ENCODE data around the gene RHEX.
"Not testable (repeated sequence)": the region's sequence is repeated elsewhere in the genome, so short reads cannot be mapped to it uniquely, and the experiment has no call there.

The RHEX gene, protein sequence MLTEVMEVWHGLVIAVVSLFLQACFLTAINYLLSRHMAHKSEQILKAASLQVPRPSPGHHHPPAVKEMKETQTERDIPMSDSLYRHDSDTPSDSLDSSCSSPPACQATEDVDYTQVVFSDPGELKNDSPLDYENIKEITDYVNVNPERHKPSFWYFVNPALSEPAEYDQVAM

DNA sequence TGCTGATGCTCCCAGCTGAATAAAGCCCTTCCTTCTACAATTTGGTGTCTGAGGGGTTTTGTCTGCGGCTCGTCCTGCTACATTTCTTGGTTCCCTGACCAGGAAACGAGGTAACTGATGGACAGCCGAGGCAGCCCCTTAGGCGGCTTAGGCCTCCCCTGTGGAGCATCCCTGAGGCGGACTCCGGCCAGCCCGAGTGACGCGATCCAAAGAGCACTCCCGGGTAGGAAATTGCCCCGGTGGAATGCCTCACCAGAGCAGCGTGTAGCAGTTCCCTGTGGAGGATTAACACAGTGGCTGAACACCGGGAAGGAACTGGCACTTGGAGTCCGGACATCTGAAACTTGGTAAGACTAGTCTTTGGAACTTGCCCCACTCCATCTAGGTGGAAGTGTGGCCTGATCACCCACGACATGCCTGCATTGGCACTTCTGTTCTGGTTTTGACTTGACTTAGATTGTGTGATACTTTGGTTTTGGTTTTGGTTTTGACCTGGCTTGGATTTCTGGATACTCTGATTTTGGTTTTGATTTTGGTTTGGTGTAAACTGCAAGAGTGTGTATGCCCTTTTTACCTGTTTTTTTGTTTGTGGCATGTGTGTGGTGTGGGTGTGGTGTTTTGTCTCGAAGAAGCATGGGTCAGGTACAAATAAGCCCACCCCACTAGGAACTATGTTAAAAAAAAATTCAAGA lies at the start of gene RHEX:
TSS of gene RHEX (plus strand) at position 255 of the 692 bp plus-strand sequence. CDS start 44,656 bp downstream, outside the sequence.
- not testable (repeated sequence) for FAIRE-seq

DNA sequence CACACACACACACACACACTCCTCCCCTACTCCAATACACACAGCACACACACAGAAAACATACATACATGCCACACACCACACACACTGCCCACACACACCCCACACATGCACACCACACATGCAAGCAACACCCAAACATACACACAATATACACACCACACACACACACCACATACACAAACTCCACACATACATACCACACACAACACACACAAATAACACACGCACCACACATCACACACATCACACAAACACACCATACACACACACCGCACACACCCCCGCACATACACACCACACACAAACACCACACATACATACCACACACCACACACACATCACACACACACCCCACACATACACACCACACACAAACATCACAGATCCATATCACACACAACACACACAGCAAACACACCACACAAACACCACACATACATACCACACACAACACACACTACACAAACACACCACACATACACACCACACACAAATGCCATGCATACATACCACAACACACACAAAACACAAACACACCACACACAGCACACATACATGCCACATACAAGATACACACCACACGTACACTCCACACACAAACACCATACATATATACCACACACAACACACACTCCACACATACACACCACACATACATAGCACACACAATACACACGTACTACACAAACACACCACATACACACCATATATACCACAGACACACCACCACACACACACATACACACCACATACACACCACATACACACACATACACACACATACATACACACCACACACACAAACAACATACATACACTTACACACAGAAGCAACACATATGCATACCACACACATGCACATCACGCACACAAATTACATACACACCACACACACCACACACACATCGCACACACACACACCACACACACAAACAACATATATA lies 48.8 kb upstream of the RHEX start:
- no peak for FAIRE-seq

DNA sequence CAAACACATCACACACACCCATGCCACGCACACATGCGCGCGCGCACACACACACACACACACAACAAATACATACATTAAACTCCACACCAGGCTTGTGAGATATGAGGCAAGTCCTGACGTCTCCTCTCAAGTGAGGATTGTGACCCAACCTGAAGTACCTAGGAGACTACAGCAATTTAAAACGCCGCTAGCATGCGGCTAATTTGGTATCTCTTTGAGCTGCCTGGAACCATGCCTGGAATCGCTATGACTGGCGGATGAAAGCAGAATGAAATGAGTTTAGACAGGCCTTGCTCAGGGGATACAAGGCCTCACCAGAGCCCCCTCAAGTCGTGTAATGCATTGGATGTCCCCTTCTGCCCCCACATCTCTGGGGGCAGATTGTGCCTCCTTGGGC lies 48.1 kb upstream of the RHEX start:
- no peak for FAIRE-seq

DNA sequence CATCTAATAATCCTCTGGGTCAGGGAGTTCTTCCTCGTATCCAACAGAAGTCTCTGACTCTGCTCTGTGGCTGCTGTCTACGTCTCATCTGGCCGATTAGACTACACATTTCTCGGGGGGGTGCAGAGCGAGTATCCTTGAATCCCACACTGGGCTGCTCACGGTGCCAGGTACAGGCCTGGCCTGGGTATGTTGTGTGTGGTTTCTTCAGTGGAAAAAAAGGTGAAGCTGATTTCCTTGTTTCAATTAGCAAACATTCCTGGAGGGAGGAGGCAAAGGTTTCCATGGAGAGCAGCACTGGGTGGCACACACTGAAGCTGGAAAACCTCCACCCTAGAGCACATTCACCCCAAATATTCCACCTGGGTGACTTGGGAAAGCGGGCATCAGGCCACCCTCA lies 47.7 kb upstream of the RHEX start:
- no peak for FAIRE-seq

DNA sequence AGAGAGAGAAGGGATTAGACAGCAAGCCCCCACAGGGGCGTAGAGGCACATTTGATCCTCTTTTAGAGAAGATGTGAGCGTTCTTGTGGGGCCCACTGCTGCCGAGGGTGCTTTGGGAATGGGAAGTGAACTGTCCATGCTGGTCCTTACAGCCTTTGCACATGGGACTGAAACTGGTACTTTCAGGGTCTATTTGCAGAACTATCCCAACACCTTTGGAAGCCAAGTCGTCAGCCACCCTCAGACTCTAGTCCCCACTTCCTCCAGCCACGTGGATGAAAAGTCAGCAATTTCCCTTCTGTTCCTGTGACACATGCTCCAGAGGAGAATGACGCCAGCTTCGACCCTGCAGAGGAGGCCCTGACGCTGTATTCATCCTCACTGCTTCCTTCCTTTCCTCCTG lies 47.2 kb upstream of the RHEX start:
- FAIRE-seq = no peak

DNA sequence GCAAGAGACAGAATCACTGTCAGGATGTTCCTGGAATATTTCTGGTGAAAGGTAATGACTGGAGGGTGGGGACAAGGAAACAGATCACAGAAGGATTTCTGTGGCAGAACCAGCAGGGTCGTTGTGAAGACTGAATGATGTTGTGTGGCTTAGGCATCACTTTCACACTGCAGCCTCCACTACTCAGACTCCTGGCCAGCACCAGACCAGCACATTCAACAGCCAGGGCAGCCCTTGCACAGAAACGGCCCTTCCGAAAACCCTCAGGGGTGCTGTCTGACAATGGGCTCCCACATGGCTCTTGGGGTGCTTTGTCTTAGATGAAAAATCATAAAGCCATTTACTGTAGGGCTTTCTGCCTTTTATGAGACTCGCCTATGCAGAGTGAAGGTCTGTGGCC lies 46.0 kb upstream of the RHEX start:
- no peak for FAIRE-seq

DNA sequence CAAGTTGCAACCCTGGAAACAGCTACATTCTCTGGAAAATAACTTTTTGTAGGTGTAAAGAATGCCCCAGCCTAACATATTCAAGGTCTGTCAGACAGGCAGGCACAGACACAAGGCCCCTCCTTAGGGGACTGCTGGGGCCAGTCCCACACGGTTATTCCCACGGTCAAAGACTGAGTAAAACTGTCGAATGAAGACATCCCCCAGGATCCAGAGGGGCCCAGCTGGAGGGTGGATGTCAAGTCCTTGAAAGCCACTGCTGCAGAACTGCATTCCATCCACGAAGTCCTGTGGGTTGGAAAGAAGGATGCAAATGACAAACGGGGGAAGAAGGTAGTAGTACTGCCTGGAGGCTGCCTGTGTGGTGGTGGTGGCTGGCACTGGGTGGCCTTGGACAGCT lies 42.9 kb upstream of the RHEX start:
- no peak for FAIRE-seq

DNA sequence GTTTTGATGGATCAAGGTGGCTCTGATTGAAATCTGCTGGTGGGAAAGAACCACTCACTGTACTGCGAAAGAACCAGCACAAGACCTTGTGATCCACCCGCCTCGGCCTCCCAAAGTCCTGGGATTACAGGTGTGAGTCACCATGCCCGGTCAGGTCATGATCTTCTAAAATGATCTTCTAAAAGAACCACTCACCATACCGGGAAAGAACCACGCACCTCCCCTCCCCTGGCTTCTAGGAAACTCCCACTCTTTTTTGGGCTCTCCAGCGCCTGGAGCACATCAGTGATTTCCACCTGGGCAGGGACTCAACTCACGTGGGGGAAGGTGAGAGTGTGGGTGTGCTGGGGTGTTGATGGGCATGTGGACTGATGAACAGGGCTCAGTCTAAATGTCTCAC lies 41.9 kb upstream of the RHEX start:
- no peak for FAIRE-seq

DNA sequence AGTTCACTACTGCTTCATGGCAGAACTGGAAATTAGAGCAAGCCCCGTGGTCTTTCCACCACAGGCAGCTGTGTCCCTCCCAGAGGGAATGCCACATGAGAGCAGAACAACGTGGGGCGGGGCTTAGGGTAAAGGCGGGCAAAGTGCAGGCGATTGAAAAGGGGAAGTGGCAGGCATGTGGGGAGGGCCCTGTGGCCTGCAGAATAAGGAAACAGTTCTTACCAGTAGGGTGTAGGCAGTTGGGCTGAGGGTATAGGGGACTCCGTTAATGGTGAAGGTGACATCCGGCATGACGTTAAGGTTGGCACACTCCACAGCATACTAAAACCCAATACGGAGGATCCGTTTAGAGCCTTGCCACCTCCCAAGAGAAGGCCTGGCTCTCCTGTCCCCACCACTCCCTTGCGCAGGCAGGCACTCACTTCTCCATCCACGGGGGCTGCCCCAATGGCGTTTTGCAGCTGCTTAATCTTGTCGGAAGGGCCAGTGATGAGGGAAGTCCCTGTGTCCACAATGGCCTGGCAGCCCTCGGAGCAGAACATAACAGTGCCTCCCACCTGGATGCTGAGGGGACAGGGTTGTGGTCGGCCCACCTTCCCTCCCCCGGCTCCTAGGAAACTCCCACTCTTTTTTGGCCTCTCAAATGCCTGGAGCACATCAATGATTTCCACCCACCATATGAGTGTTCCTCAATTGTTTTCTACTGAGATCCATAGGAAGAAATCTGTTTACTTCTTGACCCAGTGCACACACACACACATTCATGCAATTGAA lies 40.7 kb upstream of the RHEX start:
- FAIRE-seq = no peak

DNA sequence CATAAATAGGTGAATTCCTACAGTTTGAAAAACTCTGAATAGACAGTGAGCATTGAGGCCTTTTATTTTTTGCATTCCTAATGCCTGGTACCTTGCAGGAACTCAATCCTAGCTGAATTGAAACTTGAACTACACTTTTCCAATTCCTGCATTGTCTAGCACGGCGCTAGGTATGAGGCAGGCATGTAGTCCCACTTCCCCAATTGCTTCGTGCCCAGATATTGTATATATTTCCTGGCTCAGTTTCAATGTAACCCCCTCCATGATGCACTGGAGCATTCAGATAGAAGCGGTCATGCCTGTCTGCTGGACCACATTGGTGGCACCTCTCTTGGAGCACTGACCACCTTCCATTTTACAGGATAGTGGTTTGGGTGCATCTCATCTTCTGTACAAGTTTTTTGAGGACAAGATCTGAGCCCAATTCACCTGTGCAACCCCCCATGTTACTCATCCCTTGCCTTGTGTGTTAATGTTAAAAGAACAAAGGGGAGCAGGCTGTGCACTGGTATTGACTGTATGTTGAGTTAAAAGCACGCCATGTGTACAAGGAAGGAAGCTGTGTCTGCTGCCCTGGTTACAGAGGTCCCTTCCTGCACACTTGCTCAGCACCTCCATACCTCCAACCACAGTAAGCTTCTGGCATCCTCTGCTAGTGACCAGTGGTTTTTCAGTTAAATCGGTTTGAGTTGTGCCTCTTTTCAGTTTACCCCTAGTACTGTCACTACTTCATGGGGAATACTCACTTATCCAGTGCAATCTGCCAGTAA lies 39.8 kb upstream of the RHEX start:
- FAIRE-seq = no peak

DNA sequence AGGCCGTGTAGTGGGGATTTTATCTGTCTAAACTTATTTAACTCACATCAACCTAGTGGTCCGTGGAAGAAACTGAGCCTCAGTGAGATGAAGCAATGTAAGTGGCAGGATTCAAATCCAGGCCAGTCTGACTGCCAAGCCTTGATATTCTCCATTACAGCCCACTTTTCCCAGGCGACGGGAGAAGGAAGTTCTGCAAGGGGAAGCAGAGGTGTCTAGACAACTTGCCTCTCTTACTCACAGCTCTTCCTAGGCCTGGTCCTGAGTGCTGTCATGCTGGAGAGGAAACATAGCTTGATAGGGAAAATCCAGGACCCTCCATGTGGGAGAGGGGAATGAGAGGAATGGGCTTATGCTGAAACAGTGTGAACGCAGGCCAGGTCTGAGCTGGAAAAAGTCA lies 38.4 kb upstream of the RHEX start:
- no peak for FAIRE-seq

DNA sequence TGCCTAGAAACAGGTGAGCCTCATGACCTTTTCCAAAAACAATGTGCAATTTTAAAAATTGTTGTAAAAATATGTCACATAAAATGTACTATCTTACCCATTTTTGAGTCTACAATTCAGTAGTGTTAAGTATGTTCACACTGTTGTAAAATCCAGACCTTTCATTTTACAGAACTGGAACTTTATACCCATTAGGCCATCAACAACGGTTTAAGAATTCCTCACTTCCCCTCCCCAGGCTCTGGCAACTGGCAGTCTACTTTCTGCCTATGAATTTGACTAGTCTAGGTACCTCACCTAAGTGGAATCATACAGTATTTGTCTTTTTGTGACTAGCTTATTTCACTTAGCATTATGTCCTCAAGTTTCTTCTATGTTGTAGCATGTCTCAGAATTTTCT lies 37.9 kb upstream of the RHEX start:
- no peak for FAIRE-seq

DNA sequence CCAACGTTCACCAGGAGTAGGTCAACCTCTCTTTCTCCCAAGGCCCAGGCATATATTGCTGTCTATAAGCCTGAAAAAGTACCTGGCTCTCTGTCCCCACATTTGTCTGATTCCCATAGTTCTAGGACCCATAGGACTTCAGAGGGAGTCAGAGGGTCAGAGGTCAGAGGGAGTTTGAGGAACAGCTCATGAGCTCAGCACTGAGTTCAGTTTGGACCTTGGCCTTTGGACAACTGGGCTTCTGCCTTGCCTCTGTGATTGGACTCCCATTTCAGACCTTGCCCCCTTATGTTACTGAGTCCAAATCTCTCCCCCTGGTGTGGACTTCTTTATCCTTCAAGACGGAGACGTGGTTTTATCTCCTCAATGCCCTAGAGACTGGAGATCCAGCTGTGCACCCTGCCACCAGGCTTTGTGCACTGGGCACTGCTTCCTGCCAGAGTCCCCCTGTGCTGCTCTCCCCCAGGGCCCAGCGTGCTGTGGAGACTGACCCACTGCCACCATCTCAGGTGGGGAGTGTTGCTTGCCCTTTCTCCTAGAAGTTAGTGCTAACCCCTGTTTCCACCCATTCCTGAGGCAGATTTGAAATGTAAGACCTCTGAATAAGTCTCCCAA lies 32.5 kb upstream of the RHEX start:
- FAIRE-seq = no peak

DNA sequence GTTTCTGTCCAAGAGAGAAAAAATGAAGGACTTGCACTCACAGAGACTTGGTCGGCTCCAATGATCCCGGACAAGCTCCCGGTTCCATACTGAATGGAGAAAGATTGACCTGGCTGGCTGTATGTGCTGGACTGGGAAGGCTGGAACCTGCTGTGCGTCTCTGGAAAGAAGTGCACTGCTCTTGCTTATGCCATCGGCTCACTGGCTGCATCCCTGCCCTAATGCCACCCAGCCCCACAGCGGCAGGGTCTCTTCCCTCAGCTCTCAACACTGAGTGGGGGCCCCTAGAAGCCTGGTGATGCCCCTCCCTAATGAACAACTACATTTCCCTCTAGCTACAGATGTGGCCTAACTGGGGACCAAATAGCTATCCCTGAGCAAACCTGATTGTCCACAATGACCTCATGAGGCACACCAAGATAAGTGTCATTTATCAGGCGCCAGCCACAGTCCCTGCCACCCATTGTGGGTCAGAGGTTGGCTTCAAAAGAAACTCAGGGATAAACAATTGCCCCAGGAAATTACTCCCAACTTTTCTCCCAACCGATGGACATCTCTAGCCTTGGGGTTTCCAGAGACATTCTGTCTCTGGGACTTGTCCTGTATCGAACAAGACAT lies 31.9 kb upstream of the RHEX start:
- FAIRE-seq = no peak

DNA sequence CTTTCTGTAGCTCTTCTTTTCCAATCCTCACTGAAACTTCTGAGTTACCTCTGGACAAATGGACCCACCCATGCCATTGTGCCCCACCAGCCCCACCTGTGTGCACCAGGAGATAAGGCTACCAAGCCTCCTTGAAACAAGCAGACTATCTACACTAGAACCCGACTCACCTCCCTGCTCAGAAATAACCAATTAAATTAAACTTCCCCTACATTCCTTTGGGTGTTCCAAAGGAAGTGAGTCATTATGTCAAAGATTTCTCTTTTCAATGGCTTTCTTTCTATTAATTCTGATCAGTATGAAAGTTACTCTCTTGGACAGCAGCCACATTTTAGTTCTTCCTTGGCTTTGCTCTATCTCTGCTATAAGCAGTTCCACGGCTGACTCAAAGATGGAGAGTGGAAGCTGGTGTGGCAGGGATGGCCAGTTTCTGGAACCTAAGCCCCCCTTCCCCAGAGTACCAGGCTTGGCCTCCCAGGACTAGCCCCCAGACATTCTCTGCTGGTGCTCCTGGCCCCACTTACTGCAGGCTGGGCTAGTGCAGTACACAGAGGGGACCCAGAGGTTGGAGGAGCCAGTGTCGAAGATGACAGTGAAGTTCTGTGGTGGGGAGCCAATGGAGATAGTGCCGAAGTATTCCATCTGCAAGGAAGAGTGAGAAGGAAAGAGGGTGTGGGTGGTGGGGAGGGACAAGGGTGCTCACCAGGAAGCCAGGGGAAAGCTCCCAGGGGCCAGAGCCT lies 31.2 kb upstream of the RHEX start:
- no peak for FAIRE-seq

DNA sequence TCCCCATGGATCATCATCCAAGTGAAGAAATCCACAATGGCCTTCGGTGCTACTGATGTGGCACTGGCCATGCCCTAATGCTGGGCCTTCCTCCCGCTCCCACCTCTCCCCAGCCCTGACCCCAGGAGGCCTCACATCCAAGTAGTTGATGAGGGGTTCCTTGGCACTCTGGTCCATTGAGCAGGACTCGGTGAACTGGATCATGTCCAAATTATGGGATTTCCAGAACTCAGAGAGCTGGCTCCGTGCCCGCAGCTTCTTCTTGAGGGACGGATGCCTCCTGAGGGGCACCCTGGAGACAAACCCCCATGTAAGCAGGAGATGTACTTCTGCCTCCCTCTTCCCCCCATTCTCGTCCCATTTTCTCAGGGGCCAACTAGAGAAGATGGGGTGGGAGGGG lies 30.2 kb upstream of the RHEX start:
- no peak for FAIRE-seq

DNA sequence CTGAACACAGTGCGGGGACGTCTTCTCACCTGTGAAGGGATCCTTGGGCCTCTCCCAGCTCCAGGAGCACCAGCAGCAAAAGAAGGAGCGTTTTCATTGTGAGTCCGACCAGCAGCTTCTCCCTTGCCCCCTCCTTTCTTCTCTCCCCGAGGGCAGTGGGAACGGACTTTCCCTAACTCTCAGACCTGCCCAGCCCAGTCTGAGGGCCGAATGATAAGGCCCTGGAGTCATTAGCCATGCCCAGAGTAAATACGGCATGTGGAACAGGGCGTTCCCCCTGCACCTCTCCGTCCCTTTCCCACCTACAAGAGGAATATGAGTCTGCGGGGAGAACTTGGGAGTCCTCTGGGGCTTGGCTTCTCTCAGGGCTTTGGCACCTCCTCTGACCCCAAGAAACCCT lies 29.3 kb upstream of the RHEX start, which contains the start of gene CTSE:
TSS of gene CTSE (minus strand) at position 201 of the 400 bp plus-strand sequence. CDS start at position 97, 104 bp downstream.
- FAIRE-seq = no peak

DNA sequence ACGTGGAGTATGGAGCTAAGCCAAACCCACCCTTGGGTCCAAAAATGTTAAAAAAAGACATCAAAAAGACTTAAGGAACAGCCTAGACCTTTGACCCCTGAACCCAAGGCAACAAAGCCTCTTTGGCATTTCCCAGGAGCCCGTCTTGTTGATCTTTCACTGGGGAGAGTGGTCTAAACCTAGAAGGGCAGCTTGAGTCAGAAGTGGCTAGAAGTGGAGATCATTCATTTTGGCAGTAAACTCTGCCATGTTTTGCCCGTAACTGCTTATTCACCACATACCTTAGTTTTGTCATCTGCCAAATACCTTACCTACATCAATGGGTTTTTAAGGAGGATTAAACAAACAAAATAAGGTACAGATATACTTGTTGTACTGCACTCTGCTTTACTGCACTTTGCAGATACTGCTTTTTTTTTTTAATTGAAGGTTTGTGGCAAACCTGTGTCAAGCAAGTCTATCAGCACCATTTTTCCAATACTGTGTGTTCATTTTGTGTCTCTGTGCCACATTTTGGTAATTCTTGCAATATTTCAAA lies 27.6 kb upstream of the RHEX start:
- no peak for FAIRE-seq

DNA sequence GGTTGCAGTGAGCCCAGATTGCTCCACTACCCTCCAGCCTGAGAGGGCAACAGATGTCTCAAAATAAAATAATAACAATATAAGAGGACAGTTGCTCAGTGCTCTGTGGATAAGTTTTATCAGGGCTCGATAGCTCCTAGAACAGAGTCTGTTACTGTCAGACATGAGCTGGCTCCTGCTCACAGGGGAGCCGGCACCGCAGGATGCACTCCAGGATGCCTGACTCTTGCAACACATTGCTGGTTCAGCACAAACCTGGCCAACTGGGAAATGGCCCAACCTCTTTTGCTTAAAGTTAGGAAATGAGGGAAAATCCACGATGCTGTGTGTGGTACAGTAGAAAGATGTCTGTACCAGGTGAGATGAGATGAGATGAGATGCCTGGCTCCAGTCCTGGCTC lies 23.5 kb upstream of the RHEX start:
- FAIRE-seq = no peak

DNA sequence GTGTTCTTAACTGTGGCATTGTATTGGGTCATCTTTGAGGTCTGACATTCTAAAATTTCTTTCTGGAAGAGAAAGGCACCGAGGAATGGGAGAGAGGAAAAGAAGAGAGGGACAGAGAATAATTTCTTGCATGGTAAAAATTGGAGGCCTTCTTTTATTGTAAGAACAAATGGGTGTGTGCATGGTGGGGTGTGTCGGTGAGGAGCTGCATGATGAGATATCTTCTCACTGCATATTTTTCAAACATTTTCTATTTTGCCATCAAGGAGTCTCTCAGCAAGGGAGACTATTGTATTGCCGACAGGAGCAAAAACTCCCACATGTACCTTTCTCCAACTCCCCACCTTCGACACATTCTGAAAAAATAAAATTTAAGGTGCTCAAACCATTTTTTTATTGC lies 22.8 kb upstream of the RHEX start:
- FAIRE-seq = no peak

All from colon (tissue), 2 donors.